SKM-1 (cell line): ENCODE results near the gene ZNF436.
"Not testable (repeated sequence)": the region's sequence is repeated elsewhere in the genome, so short reads cannot be mapped to it uniquely, and the experiment has no call there.

Source experiments
- DNase-seq: peaks from one replicate; lab custom pipeline; 2025; ENCODE audit not compliant: unreplicated experiment; lab: John Stamatoyannopoulos, UW

Gene ZNF436

DNA sequence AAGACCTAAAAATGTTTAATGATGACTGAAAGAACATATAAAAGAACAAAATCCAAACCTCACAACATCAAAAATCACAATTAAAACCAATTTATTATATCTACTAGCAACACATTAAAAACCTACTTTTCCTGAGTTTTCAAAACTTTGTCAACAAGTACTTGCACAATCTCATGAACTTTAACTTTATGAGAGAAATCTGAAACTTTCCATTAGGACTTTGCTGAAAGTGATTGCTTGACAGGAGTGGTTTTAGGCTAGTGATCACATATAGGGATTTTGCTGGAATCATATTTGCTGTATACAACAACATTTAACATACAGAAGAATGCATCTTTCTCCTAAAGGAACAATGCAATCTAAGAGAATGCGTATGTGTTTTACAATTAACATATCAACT, 38.8 kb downstream of the ZNF436 start:
- DNase-seq = no peak

- DNase-seq = no peak
These were observed 44.2 kb downstream of the ZNF436 start for GRCh38 chr1:23325393-23325792.

GRCh38 chr1:23322770-23323169, 46.9 kb downstream of the ZNF436 start:
- DNase-seq = no peak

GRCh38 chr1:23310280-23310679, 59.4 kb downstream of the ZNF436 start:
- DNase-seq = not testable (repeated sequence)
